ENCODE results near the gene SH3GL1. TPM values are rescaled to one million over a fixed set of nuclear protein-coding genes. Genes with fewer than 3 reads are reported as not detected.

Gene SH3GL1
- total and polyA plus RNA-seq, 10 of the 15 experiments (the other 5 are each of a cell fraction or from before 2014, with no cell fraction given), result 0.93 to 47.4 (median 28.4) TPM

GRCh38 chr19:4385291-4386040 lies 14.9 kb downstream of the SH3GL1 start:
- SMC1A ChIA-PET (ENCODE audit: uncharacterized antibody, unreplicated experiment), result no interaction called here
- peaks cover 57% of the 10 kb centered on the region for H3K79me2 ChIP-seq (ENCODE audit: control insufficient read depth, insufficient read depth, low read length)
- intact Hi-C loops (cut with micrococcal nuclease; ENCODE audit: unreplicated experiment) (no loop called here), in situ Hi-C loops (cut with MboI) (no loop called here)
- H3K27ac ChIP-seq (ENCODE audit: control insufficient read depth, insufficient read depth), result no peak overlapping the region
- no peak for DNase-seq (ENCODE audit: low read depth, low spot score)
- POLR2A ChIA-PET, result interaction anchor here (1.1 kb wide), 1 partner anchor 9 kb away, joined by 3 read pairs; no protein-coding TSS in a partner anchor
- no peak overlapping the region for H2AFZ ChIP-seq (ENCODE audit: control insufficient read depth, low read depth, low read length)
- no peak overlapping the region for H3K4me2 ChIP-seq (ENCODE audit: control insufficient read depth, insufficient read depth)
- no peak overlapping the region for H3K9ac ChIP-seq (ENCODE audit: control insufficient read depth, insufficient read depth, low read length)
- WGBS (ENCODE audit: insufficient coverage, insufficient replicate concordance, low lambda C conversion rate, missing lambda C conversion rate), result 94% methylated on average over 15 of the region's 15 CpGs
- no peaks in the 10 kb centered on the region for H3K27me3 ChIP-seq (replicated peaks in 1 of 2; ENCODE audit: control insufficient read depth in 2 of 2, insufficient read depth in 2 of 2, low read length in 1 of 2)
- BruUV-seq (replicated peaks), result no TSS peak
- TF ChIP-seq PBX3 (IDR thresholded peaks at IDR 0.05; ENCODE audit: insufficient replicate concordance, low read depth, low read length) (no peak), POLR2A (IDR thresholded peaks at IDR 0.05; ENCODE audit: low read depth, low read length) (0 out of 2 replicates have a peak, but pooled peaks have one; percentile 35)
- RAD21 ChIA-PET (ENCODE audit: unreplicated experiment), result no interaction called here
- peaks cover 3% of the 10 kb centered on the region for H4K20me1 ChIP-seq (ENCODE audit: control insufficient read depth, insufficient read depth)
- no peak overlapping the region for H3K4me3 ChIP-seq
- peaks cover 17% of the 10 kb centered on the region for H3K4me1 ChIP-seq (ENCODE audit: control insufficient read depth, insufficient read depth, low read length)
- H3K36me3 ChIP-seq (ENCODE audit: control insufficient read depth in 2 of 2, insufficient read depth in 2 of 2, low read length in 1 of 2), result peaks cover 11 to 23% of the 10 kb centered on the region in 2 experiments; a peak in 3 of 4 replicates
- no peaks in the 10 kb centered on the region for H3K9me3 ChIP-seq (replicated peaks; ENCODE audit: control insufficient read depth, insufficient read depth, low read length)
- CTCF ChIA-PET, result interaction anchor here (1.0 kb wide), 1 partner anchor 118 kb away, joined by 4 read pairs; no protein-coding TSS in a partner anchor
- FAIRE-seq, result no peak
- ATAC-seq, result no peak

GRCh38 chr19:4380254-4380727 lies 20.1 kb downstream of the SH3GL1 start:
- ChIA-PET RAD21 (ENCODE audit: unreplicated experiment) (interaction anchor here (1.0 to 2.8 kb wide), 4 partner anchors 10 to 37 kb away, joined by 4 to 17 read pairs (median 6); partner anchors contain the start of genes CHAF1A and MPND), POLR2A (interaction anchor here (0.7 to 9.4 kb wide), 6 partner anchors 11 to 148 kb away, joined by 3 to 110 read pairs (median 6); partner anchors contain the start of genes CHAF1A and SH3GL1), SMC1A (ENCODE audit: uncharacterized antibody, unreplicated experiment) (interaction anchor here (1.2 to 4.3 kb wide), 3 partner anchors 10 to 22 kb away, joined by 4 to 24 read pairs (median 5); partner anchors contain the start of gene CHAF1A), CTCF (interaction anchor here (1.3 to 2.3 kb wide), 6 partner anchors 10 to 113 kb away, joined by 3 to 10 read pairs (median 6); partner anchors contain the start of genes CHAF1A and SH3GL1)
- ATAC-seq (peak; percentile 46), FAIRE-seq (no peak), DNase-seq (ENCODE audit: low read depth, low spot score) (no peak)
- Histone ChIP-seq H3K4me1 (ENCODE audit: control insufficient read depth, insufficient read depth, low read length) (peaks cover 66% of the 10 kb centered on the region), H3K27ac (ENCODE audit: control insufficient read depth, insufficient read depth) (peak overlapping the region; percentile 64), H3K79me2 (ENCODE audit: control insufficient read depth, insufficient read depth, low read length) (peaks cover 77% of the 10 kb centered on the region), H3K9me3 (replicated peaks; ENCODE audit: control insufficient read depth, insufficient read depth, low read length) (no peaks in the 10 kb centered on the region), H3K36me3 (ENCODE audit: control insufficient read depth in 2 of 2, insufficient read depth in 2 of 2, low read length in 1 of 2) (peaks cover 5 to 11% of the 10 kb centered on the region in 2 experiments; a peak in 3 of 4 replicates), H3K4me2 (ENCODE audit: control insufficient read depth, insufficient read depth) (peak overlapping the region; percentile 67), H4K20me1 (ENCODE audit: control insufficient read depth, insufficient read depth) (no peaks in the 10 kb centered on the region), H3K27me3 (replicated peaks in 1 of 2; ENCODE audit: control insufficient read depth in 2 of 2, insufficient read depth in 2 of 2, low read length in 1 of 2) (no peaks in the 10 kb centered on the region), H2AFZ (ENCODE audit: control insufficient read depth, low read depth, low read length) (no peak overlapping the region), H3K9ac (ENCODE audit: control insufficient read depth, insufficient read depth, low read length) (peak overlapping the region; percentile 76), H3K4me3 (peak overlapping the region; percentile 53)
- whole genome bisulfite sequencing (ENCODE audit: insufficient coverage, insufficient replicate concordance, low lambda C conversion rate, missing lambda C conversion rate), result 12% methylated on average over 17 of the region's 17 CpGs
- in situ Hi-C loops (cut with MboI), result no loop called here
- no TSS peak for BruUV-seq (replicated peaks)
- intact Hi-C loops (cut with micrococcal nuclease; ENCODE audit: unreplicated experiment), result no loop called here
- TF ChIP-seq RUNX3 (IDR thresholded peaks at IDR 0.05; ENCODE audit: low read length) (peak; percentile 18; the same call in 1 of the 2 replicates), ATF2 (IDR thresholded peaks at IDR 0.05; ENCODE audit: low read length) (no peak), BRCA1 (IDR thresholded peaks at IDR 0.05; ENCODE audit: low read depth, low read length) (no peak), POLR2A (IDR thresholded peaks at IDR 0.05; ENCODE audit: low read depth, low read length) (peak; percentile 46), ZSCAN29 (IDR thresholded peaks at IDR 0.05) (no peak), CHD1 (IDR thresholded peaks at IDR 0.05; ENCODE audit: low read depth, low read length) (no peak), SUPT20H (IDR thresholded peaks at IDR 0.05; ENCODE audit: borderline replicate concordance, control insufficient read depth, low read depth, low read length) (no peak), SMAD1 (IDR thresholded peaks at IDR 0.05; ENCODE audit: low read depth, partially characterized antibody) (no peak), TCF12 (IDR thresholded peaks at IDR 0.05; ENCODE audit: low read depth, low read length) (no peak), LARP7 (IDR thresholded peaks at IDR 0.05) (peak; percentile 4; the same call in 1 of the 2 replicates)
